Posterior vena cava (tissue), 2 donors: Measurements from ENCODE around the gene ACLY. TPM values are rescaled to one million over a fixed set of nuclear protein-coding genes. Genes with fewer than 3 reads are reported as not detected.
"Not testable (repeated sequence)": the region's sequence is repeated elsewhere in the genome, so short reads cannot be mapped to it uniquely, and the experiment has no call there.

Experiments
- DNase-seq: peaks from one replicate; pipeline ENCODE4 v3.0.0-alpha.2; 2020; ENCODE audit warnings: low spot score
- intact Hi-C, 2 donors: fragments of 100-400 bp; cut with DNase I; formaldehyde crosslinking; loops; one replicate each; pipeline versions ENCODE4 v1.14.1 to v1.14.2; 2022 to 2023
- total RNA-seq, 2 donors: library from RNA; stranded (reverse); fragmentation: NEBNext Ultra II Directional; extraction: Animal tissue kit (Norgen Biotek cat#: 25700); gene quantifications; one replicate each; pipeline ENCODE4 v1.2.1, GENCODE V29; 2021
- donor health status: DM: yes; HTN: yes; CAD: no.
- donor health status: DM: yes; HTN: yes; CAD: no.

The ACLY gene
- total RNA-seq, 2 donors from 2014 or later = 97.5 to 101 TPM

DNA sequence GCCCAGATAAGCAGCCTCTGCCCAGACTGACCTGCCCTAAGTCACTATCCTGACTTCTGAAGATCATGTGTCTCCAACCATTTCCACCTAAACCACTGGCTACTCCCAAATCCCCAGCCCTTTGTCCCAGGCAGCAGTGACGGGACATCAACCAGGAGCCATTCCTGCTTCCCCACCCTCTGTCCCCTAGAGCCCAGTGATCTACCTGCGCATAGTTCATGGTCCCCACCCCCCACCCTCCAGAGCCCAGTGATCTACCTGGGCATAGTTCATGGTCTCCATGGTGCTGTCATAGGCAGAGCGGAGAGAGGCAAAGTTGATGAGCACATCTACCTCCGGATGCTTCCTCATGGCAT lies 26.8 kb downstream of the ACLY start:
- no peak for DNase-seq
- intact Hi-C loops = no loop called here

DNA sequence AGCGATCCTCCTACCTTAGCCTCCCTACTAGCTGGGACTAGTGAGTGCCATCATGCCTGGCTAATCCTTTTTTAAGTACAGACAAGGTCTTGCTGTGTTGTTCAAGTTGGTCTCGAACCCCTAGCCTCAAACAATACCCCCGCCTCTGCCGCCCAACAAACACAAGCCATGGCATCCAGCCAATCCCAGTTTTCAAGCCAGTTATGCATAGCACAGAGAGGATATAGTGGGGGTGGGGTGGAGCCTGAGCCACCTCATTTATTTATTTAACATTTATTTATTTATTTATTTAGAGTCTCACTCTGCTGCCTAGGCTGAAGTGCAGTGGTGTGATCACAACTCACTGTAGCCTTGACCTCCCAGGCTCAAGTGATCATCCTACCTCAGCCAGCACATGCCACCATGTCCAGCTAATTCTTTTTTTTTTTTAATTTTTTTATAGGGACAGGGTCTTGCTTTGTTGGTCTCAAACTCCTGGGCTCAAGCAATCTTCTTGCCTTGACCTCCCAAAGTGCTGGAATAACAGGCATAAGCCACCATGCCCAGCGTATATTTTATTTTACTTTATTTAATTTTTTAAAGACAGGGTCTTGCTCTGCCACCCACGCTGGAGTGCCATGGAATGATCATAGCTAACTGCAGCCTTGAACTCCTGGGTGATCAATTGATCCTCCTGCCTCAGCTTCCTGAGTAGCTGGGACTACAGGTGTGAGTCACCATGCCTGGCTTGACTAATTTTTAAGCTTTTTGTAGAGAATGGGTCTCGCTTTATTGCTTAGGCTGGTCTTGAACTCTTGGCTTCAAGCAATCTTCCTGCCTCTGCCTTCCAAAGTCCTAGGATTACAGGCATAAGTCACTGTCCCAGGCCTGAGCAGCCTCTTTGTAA lies 27.4 kb downstream of the ACLY start:
- DNase-seq = no peak
- intact Hi-C loops = no loop called here

DNA sequence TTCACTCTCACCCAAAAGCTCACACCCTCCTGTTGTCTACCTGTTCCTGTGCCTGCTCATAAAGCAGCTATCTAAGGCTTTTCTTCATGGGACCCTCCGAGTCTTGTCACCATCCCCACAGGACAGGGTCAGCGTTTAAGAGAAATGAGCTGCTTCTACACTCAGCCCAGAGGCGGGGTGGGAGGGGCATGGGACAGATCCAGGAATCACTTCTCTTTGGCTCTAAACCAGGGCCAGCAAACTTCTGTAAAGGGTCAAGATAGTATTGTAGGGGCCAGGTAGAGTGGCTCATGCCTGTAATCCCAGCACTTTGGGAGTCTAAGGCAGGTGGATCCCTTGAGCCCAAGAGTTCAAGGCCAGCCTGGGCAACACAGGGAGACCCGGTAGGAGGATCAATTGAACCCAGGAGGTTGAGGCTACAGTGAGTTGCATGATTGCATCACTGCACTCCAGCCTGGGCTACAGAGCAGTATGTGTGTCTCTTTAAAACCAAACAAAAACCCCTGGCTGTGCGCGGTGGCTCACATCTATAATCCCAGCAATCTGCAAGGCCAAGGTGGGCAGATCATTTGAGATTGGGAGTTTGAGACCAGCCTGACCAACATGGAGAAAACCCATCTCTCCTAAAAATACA lies 30.3 kb downstream of the ACLY start:
- intact Hi-C loops = no loop called here
- DNase-seq = no peak

DNA sequence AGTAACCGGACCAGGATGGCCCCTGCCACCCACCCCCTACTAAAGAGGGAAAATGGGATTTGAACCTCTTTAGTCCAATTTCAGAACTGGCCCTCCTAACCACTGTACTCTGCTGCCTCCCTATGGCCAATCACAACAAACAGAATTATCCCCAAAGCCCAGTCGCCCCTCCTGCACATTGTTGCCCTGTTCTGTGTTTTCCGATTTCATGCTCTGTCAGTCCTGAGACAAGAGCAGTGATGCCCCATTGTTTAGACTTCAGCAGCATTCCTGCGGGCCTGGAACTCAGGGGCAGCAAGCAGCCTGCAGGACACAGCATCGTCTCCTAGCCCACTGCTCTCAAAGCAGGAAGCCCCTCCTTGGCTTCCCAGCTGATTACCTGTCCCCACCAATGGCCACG lies 33.0 kb downstream of the ACLY start:
- intact Hi-C loops = no loop called here

DNA sequence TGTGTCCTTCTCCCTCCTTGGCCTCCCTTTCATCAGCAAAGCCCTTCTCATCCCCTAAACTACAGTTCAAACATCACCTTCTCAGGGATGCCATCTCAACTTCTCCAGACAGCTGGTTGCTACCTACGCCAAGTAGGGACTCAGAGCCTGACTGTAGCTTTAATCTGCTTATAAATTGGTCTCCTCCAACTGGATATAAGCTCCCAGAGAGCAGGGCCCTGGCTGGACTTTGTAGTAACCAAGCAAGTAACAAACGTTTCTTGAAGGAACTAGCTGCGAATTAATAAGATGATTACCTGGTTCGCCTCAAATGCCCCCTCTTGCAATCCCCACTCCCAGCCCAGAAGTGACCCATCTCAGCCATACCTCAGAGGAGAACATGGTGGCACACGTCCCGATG lies 36.0 kb downstream of the ACLY start:
- intact Hi-C loops = no loop called here
- DNase-seq = no peak

More for the DNA sequence above, 33.0 kb downstream of the ACLY start:
- DNase-seq = no peak

DNA sequence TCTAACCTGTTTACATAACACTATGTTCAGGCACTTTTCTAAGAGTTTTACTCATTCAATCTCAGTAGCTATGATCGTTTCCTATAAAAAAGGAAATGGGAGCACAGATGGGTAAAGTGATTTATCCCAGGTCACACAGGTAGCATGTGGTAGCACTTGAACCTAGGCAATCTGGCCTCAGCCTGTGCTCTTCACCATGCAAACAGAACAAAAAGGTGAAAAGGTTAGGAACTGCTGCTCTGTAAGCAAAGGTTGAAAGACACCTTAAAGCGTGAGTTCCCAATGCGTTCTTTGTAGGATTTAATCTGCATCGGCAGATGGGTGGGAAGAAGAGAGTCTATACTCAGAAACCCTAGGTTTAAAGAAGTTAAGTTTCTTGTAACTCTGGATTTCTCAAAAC lies 38.6 kb downstream of the ACLY start:
- no peak for DNase-seq
- intact Hi-C loops = no loop called here

DNA sequence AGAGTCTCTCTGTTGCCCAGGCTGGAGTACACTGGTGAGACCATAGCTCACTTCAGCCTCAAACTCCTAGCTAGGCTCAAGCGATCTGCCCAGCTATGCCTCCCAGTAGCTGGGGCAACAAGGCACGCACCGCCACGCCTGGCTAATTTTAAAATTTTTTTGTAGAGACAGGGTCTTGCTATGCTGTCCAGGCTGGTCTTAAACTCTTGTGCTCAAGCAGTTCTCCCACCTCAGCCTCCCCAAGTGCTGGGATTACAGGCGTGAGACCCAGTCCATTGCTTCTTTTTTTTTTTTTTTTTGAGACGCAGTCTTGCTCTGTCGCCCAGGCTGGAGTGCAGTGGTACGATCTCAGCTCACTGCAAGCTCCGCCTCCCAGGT lies 44.5 kb downstream of the ACLY start:
- DNase-seq = peak; percentile 50
- intact Hi-C loops = not testable (repeated sequence)

DNA sequence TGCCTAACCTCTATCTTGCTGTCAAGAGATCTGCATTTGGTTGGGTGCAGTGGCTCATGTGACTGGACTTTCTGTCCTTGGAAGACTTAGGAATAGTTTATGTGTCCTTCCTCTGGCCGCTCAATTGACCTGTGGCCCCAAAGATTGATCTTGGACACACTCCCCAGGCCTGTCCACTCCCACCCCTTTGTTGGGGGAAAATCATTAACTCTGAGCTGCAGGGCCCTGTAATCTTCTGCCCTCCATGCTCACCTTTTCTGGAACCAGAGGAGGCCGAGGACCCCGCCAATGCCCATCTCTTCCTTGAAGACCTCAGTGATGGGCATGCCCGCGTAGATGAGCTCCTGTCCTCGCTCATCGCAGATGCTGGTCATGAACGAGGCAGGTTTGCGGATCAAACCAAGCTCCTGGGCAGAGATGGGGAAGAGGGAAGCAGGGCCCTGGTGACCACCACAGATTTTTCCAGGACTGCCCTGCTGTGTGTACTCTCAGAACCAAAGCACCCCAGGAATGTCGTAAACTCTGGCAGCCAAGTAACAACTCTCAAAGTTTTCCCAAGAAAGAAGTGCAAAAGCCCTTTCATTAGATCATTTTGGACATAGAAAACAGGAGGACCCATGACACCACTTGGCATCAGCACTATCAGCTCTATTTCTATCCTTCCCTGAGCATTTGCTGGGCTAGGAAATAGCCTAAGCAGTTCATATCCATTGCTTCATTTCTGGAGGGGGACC lies 45.0 kb downstream of the ACLY start:
- intact Hi-C loops = no loop called here
- DNase-seq = peak; percentile 78

DNA sequence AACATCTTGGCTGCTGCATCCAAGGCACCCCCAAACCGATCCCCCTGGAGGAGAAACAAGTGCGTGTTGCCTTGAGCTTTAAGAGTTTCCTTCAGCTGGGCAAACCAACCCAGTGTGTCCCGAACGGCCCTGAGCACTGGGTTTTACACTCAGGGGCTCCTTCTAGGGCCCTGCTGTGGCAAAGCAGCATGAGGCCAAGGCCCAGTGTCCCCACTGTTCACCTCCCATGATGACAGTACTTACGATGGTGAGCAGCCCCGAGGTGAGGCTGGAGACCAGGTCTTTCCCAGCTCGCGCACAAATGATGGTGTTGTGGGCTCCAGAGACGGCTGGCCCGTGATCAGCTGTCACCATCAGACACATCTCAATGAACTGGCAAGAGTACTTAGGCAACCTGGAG lies 47.0 kb downstream of the ACLY start:
- intact Hi-C loops = no loop called here
- peak; percentile 51 for DNase-seq

DNA sequence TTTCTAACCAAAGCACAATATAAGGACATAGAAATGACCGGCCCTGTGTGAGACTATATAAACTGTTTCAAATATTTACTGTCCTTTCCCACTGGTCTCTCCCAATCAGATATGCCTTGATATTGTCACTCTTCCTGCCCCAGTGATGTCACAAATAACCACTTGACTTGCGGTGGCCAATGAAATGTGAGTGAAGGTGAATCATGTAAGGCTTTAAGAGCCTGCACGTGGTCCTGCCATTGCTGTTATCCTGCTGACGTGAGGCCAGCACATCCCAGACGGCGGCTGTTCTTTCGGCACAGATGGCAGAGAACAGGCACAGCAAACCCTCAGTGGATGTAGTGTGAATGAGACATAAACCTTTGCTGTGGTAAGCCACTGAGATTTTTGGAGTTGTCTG lies 48.1 kb downstream of the ACLY start:
- DNase-seq = peak; percentile 29
- intact Hi-C loops = no loop called here

DNA sequence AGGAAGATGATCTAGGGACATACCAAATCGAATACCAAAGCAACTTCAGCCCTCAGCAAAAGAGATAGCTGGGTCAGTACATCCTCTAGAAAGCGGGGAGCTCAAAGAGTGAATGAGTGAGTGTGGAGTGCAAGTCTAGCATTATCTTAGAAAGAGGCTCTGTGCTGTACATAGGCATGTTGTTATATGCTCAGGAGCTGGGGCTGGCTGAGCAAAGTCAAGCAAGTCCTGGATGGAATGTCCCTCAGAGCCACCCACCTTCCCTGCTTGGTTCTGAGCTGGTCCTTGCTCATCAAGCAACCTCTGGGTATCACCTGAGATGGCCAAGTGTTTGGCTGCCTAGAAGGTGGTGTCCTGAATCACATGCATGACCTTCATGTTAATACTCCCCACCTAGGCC lies 48.7 kb downstream of the ACLY start:
- intact Hi-C loops = no loop called here
- peak; percentile 15 for DNase-seq

DNA sequence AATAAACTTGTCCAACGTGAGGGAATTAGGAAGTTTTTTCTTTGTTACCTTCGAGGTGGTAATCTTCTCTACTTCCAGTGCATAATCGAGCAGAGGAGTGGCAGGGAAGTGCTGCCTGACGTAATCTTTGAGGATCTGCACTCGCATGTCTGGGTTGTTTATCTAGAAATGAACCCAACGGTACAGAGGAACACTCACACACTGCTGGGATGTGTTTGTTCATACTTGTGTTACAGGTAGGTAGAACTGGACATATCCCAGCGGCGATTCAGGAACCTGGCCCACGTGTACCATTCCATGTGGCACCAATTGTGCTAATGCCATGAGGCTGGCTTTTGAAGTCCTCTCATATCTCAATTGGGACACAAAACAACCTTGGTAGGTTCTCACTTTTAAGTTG lies 49.3 kb downstream of the ACLY start:
- intact Hi-C loops = no loop called here
- peak; percentile 42 for DNase-seq

DNA sequence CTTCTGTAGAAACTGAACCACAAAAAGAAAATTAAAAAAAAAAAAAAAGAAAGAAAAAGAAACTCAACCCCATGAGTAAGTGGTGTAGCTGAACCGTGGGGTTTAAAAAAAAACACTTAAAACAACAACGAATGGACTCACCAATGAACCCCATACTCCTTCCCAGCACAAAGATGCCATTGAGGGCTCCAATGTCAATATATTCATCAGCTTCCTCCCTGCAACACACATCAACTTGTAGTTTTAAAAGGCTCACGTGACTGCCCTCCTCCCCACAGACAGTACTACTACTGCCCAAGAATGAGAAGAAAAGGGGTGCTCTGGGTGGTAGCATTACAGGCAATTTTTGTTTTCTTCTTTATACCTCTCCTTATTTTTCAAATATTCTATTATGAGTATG lies 50.2 kb downstream of the ACLY start:
- DNase-seq = peak; percentile 2
- intact Hi-C loops = no loop called here

DNA sequence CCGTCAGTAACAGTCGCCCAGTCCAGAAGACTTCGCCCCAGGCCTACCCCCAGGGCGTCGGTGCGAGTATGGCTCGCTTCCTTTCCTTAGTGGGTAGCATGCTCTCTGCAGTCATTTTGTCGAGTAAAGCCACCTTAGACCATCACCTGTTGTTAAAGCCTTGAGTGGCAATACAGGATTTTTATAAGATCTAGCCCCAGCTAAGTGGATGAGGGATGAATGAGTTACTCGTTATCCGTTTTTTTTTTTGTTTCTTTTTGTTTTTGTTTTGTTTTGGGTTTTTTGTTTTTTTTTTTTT lies 53.2 kb downstream of the ACLY start:
- intact Hi-C loops = no loop called here
- DNase-seq = no peak

DNA sequence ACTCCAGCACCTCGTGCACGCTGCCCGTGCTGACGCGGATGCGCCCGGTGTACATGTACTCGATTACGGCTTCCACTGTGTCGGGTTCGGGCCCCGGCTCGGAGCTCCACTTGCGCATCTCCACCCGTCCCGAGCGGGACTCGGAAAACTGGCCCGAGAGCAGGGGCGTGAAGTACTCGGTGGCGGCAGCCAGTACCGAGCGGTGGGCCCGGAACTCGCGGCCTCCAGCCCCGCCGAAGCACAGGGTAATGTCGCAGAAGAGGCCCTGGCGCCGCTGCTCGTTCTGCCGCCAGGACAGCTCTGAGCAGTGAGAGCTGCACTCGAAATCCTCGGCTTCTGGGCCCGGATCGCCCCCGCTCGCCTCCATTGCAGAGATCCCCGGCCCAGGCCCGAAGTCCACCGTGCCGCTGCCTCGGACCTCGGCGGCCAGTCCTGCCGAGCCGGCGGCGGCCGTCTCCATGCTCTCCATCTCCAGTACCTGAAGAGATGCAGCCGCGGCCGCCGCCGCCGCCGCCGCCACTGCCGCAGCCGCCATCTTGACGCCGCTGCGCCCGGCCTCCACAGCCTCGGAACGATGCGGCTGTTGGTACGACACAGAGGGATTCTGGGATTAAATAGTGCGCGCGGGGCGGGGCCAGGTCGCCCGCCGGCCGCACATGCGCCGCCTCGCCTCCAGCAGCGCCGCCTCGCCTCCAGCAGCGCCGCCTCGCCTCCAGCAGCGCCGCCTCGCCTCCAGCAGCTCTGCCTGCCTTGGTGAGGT lies 53.7 kb downstream of the ACLY start, which contains the start of gene KLHL11:
Gene KLHL11, minus strand, starts transcription at position 588 of the 760 bp plus-strand sequence. Its CDS starts 53 bp downstream, at position 535.
- peak; percentile 96 for DNase-seq
- intact Hi-C loops = no loop called here

DNA sequence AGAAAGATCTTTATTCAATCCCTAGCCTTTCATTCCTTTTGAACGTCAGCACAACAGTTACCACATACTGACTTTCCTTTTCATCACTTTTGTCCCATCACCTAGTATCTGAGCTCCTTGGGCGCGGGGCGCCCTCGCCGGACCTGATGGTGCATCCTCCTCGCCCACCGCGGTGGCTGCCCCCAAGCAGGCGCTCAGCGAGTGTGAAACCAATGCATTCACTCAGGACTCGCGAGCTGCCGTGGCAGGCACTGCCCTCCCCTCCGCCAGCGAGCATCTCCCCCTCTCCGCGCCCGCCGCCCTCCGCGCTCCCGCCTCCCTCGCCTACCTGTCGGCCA lies 54.3 kb downstream of the ACLY start:
- intact Hi-C loops = no loop called here
- no peak for DNase-seq

DNA sequence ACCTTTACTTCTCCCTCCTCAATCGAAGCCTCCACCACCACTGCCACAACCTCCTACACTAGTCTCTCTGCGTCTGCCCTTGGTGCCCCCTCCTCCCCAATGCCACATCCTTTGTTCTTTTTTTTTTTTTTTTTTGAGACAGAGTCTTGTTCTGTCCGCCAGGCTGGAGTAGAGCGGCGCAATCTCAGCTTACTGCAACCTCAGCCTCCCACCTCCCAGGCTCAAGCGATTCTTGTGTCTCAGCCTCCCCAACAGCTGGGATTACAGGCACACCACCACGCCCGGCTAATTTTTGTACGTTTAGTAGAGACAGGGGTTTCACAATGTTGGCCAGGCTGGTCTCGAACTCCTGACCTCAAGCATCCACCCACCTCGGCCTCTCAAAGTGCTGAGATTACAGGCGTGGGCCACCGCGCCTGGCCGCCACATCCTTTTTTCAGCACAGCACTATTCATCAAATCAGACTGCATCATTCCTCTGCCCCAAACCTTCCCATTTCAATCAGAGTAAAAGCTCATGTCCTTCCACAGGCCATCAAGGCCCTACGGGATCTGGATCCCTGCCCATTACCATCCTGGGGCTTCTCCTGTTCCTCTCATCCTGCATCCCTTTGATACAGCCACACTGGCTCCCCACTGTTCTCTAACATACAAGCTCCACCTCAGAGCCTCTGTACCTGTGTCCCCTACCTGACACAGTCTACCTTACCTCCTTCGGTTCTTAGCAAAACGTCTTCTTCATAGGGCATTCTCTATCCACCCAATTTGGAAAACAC lies 55.5 kb downstream of the ACLY start:
- DNase-seq = peak; percentile 51
- intact Hi-C loops = no loop called here

DNA sequence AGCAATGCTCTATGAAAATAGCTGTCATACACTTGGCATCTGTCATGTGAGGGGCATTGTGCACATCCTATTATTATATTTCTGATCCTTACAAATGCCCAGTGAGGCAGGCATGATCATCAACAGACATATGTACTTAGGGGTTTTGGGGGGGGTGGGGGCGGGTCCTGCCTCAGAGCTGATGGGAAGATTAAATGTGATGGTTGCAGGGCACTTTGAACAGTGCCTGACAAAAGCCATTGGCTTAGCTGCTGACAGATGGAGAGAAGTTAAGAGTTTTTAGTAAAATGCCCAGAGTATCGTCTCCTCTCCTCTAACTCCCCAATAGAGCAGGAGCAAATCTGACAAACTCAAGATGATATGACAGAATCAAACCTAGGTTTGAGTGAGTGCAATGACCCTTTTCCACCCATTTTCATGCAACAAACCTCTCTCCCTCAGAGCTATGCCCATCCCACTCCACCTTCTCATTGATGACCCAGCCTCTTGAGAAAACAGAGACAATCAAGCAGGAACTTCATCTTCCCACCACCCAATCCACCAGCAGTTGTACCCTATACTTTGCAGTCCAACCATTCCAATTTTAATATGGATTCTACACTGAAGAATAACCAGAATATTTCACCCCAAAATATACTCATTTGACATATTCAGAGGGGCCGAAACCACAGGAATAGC lies 58.4 kb downstream of the ACLY start:
- intact Hi-C loops = no loop called here

DNA sequence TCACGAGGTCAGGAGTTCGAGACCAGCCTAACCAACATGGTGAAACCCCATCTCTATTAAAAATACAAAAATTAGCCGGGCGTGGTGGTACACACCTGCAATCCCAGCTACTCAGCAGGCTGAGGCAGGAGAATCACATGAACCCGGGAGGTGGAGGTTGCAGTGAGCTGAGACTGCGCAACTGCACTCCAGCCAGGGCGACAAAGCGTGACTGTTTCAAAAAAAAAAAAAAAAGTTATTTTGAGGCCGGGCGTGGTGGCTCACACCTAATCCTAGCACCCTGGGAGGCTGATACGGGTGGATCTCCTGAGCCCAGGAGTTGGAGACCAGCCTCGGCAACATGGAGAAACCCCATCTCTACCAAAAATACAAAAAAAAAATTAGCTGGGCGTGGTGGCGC lies 67.4 kb downstream of the ACLY start:
- intact Hi-C loops = not testable (repeated sequence)
- peak; percentile 29 for DNase-seq

More for the DNA sequence above, 58.4 kb downstream of the ACLY start:
- no peak for DNase-seq
